ENCODE measurements around the gene RPL29. TPM values are rescaled to one million over a fixed set of nuclear protein-coding genes. Genes with fewer than 3 reads are reported as not detected.

Gene RPL29
- total RNA-seq, 4 donors from 2014 or later: 1,428 to 2,708 (median 2,246) TPM

- Histone ChIP-seq H3K4me1 (peaks cover 81% of the 10 kb centered on the region), H3K9me3 (no peaks in the 10 kb centered on the region), H3K36me3 (no peaks in the 10 kb centered on the region), H3K27me3 (no peaks in the 10 kb centered on the region), H3K27ac (no peak overlapping the region), H3K4me3 (no peak overlapping the region)
- 63% methylated on average over 4 of the region's 6 CpGs for WGBS
- DNase-seq (ENCODE audit: low spot score in 2 of 2): no peak
- TF ChIP-seq POLR2A (IDR thresholded peaks at IDR 0.05) (no peak), POLR2AphosphoS5 (IDR thresholded peaks at IDR 0.05) (no peak), EP300 (IDR thresholded peaks at IDR 0.05) (no peak)
- TF ChIP-seq, protein P1, sequence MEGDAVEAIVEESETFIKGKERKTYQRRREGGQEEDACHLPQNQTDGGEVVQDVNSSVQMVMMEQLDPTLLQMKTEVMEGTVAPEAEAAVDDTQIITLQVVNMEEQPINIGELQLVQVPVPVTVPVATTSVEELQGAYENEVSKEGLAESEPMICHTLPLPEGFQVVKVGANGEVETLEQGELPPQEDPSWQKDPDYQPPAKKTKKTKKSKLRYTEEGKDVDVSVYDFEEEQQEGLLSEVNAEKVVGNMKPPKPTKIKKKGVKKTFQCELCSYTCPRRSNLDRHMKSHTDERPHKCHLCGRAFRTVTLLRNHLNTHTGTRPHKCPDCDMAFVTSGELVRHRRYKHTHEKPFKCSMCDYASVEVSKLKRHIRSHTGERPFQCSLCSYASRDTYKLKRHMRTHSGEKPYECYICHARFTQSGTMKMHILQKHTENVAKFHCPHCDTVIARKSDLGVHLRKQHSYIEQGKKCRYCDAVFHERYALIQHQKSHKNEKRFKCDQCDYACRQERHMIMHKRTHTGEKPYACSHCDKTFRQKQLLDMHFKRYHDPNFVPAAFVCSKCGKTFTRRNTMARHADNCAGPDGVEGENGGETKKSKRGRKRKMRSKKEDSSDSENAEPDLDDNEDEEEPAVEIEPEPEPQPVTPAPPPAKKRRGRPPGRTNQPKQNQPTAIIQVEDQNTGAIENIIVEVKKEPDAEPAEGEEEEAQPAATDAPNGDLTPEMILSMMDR (IDR thresholded peaks at IDR 0.05): no peak
Observed at GRCh38 chr3:51970606-51971300, 24.9 kb downstream of the RPL29 start.

GRCh38 chr3:51969841-51970240 is 25.9 kb downstream of the RPL29 start:
- H3K4me1 ChIP-seq: peaks cover 76% of the 10 kb centered on the region
- no peak overlapping the region for H3K4me3 ChIP-seq
- WGBS: 83% methylated on average over 2 of the region's 4 CpGs
- no peak for DNase-seq (ENCODE audit: low spot score in 2 of 2)
- no peak overlapping the region for H3K27ac ChIP-seq
- no peaks in the 10 kb centered on the region for H3K9me3 ChIP-seq
- no peak for TF ChIP-seq POLR2AphosphoS5 (IDR thresholded peaks at IDR 0.05)
- TF ChIP-seq, protein P1 (IDR thresholded peaks at IDR 0.05): no peak
- no peak for TF ChIP-seq EP300 (IDR thresholded peaks at IDR 0.05)
- no peak for TF ChIP-seq POLR2A (IDR thresholded peaks at IDR 0.05)
- H3K36me3 ChIP-seq: no peaks in the 10 kb centered on the region
- H3K27me3 ChIP-seq: no peaks in the 10 kb centered on the region

DNA sequence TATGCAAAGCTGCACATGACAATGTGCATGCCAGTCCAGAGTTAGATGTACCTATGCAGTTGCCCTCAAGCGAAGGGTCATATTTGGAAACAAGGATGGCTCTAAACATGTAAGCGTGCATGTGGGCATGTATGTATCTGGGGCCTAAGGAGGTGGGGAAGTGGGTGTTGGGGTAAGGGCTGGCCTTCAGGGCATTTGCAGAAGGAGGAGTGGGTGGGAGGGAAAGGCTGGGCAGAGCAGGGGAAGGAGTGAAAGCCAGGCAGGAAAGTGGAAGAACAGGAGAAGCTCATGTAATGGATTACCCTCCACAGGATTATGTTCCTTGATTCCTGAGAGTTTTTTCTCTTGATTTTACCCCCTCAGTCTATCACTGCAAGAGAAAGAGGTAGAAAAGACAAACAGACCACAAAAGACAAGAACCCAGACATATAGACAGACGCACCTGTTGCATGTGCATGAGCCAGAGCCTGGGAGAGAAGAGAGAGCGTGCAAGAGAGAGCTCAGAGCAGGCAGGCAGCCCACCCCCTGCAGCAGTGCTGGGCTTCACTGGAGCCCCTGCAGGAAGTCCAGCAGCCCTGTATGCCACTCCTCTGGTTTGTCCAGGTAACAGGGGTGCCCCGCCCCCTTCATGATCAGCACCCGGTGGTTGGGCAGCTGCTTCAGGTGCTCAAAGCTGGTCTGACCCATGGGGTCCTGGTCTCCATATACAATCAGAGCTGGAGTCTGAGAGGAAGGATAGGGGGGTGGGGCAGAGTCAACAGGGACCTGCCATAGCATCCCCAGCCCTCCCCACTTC is 26.6 kb downstream of the RPL29 start:
- Histone ChIP-seq H3K9me3 (no peaks in the 10 kb centered on the region), H3K27ac (no peak overlapping the region), H3K27me3 (no peaks in the 10 kb centered on the region), H3K4me1 (peaks cover 69% of the 10 kb centered on the region), H3K36me3 (no peaks in the 10 kb centered on the region), H3K4me3 (no peak overlapping the region)
- no peak for TF ChIP-seq POLR2A (IDR thresholded peaks at IDR 0.05)
- TF ChIP-seq EP300 (IDR thresholded peaks at IDR 0.05): no peak
- TF ChIP-seq POLR2AphosphoS5 (IDR thresholded peaks at IDR 0.05): no peak
- TF ChIP-seq, protein P1 (IDR thresholded peaks at IDR 0.05): no peak
- no peak for DNase-seq (ENCODE audit: low spot score in 2 of 2)
- WGBS: 80% methylated on average over 6 of the region's 6 CpGs

DNA sequence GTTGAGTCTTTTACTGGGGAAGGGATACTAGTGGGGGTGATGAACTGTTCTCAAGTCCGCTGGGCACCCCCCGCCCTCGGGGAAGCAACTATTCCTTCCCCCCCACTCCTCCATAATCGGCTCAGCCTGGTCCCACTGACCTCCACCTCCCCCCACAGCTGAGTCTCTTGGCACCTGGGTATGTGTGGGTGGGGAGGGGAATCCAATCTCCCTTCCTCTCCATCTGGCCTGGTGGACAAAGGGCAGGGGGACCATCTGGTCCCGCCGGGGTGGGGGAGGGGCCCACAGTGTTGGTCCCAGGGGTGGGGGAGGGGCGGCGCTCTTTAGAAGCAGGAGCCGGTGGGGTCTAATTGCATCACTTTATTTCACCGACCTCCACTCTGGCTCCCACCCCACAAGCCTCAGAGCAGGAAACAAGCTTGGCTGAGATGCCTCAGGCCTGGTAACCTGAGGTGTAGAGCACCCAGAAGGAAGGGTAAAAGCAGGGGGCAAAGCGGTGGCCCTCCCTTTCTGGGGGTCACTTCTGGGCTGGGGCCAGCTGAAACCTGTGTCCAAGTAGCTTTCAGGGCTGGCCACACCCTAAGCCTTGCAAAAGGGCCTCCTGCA is 27.4 kb downstream of the RPL29 start:
- WGBS: 18% methylated on average over 9 of the region's 11 CpGs
- H3K4me1 ChIP-seq: peaks cover 62% of the 10 kb centered on the region
- peak overlapping the region; percentile 92 for H3K27ac ChIP-seq
- no peak for DNase-seq (ENCODE audit: low spot score in 2 of 2)
- no peaks in the 10 kb centered on the region for H3K27me3 ChIP-seq
- no peaks in the 10 kb centered on the region for H3K9me3 ChIP-seq
- TF ChIP-seq EP300 (IDR thresholded peaks at IDR 0.05): no peak
- TF ChIP-seq, protein P1 (IDR thresholded peaks at IDR 0.05): no peak
- no peak for TF ChIP-seq POLR2AphosphoS5 (IDR thresholded peaks at IDR 0.05)
- no peak for TF ChIP-seq POLR2A (IDR thresholded peaks at IDR 0.05)
- H3K36me3 ChIP-seq: no peaks in the 10 kb centered on the region
- peak overlapping the region; percentile 91 for H3K4me3 ChIP-seq

Data from suprapubic skin (tissue), 4 donors.